ENCODE measurements around the gene HERC4. TPM values are rescaled to one million over a fixed set of nuclear protein-coding genes. Genes with fewer than 3 reads are reported as not detected.

The HERC4 gene
- total RNA-seq, 4 donors from 2014 or later: 54.5 to 82.4 (median 67.5) TPM

DNA sequence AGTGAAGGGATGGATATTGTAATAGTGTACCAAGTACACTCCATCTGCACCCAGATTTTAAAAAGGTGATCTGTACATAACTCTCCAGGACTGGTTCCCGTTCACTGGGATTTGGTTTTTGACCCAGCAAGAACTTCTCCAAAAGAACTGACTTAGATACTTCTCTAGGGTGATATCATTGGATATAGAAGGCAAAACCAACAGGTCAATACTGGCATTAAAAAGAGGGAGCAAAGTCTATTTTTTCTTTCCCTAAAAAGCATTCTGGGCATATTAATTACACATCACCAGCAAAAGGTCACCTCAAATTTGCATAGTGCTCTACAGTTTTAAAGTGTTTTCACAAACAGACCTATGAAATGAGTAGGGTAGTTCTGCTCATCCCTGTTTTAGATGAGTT, 37.8 kb upstream of the HERC4 start:
- 95 to 97% methylated on average over 1 of the region's 1 CpG for WGBS, 2 donors
- Histone ChIP-seq H3K4me3 (replicated peaks in 1 of 3) (no peak overlapping the region), H3K4me1 (no peaks in the 10 kb centered on the region), H3K27me3 (no peaks in the 10 kb centered on the region), H3K36me3 (no peaks in the 10 kb centered on the region), H3K9me3 (no peaks in the 10 kb centered on the region), H3K27ac (no peak overlapping the region)
- no peak for DNase-seq
- intact Hi-C loops (cut with DNase I): no loop called here
- TF ChIP-seq, protein P1, sequence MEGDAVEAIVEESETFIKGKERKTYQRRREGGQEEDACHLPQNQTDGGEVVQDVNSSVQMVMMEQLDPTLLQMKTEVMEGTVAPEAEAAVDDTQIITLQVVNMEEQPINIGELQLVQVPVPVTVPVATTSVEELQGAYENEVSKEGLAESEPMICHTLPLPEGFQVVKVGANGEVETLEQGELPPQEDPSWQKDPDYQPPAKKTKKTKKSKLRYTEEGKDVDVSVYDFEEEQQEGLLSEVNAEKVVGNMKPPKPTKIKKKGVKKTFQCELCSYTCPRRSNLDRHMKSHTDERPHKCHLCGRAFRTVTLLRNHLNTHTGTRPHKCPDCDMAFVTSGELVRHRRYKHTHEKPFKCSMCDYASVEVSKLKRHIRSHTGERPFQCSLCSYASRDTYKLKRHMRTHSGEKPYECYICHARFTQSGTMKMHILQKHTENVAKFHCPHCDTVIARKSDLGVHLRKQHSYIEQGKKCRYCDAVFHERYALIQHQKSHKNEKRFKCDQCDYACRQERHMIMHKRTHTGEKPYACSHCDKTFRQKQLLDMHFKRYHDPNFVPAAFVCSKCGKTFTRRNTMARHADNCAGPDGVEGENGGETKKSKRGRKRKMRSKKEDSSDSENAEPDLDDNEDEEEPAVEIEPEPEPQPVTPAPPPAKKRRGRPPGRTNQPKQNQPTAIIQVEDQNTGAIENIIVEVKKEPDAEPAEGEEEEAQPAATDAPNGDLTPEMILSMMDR (IDR thresholded peaks at IDR 0.05): no peak
- no peak for TF ChIP-seq POLR2A (IDR thresholded peaks at IDR 0.05)

- intact Hi-C loops (cut with DNase I): no loop called here
- 71 to 86% methylated on average over 2 of the region's 2 CpGs for WGBS, 2 donors
Observed at GRCh38 chr10:68111584-68111983, 36.5 kb upstream of the HERC4 start.

GRCh38 chr10:68110027-68110426, 34.9 kb upstream of the HERC4 start:
- WGBS, 2 donors: 73 to 77% methylated on average over 2 of the region's 2 CpGs
- no peak overlapping the region for H3K4me3 ChIP-seq (replicated peaks in 1 of 3)

More at GRCh38 chr10:68111584-68111983, 36.5 kb upstream of the HERC4 start:
- Histone ChIP-seq H3K9me3 (no peaks in the 10 kb centered on the region), H3K4me1 (no peaks in the 10 kb centered on the region), H3K27ac (no peak overlapping the region), H3K4me3 (replicated peaks in 1 of 3) (no peak overlapping the region), H3K27me3 (no peaks in the 10 kb centered on the region), H3K36me3 (no peaks in the 10 kb centered on the region)
- TF ChIP-seq, protein P1 (IDR thresholded peaks at IDR 0.05): no peak
- no peak for TF ChIP-seq POLR2A (IDR thresholded peaks at IDR 0.05)
- no peak for DNase-seq

DNA sequence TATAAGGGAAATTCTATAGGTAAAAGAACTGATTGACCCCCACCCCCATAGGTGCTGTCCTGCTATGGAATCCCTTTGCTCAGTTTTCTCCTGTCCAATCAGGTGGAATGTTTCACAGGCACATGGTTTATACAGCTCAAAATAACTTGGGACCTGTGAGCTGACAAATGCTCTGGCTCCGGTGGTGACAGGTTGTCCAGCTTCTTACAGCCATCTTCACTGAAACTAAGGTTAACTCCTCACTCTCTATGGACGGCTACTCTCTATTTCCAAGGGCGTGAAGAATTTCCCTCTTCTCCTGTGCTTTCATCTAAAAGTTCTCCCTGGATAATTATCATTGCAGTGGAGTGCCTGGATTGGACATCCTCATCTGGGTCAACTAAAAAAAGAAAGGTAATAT, 34.2 kb upstream of the HERC4 start, which contains the start of gene MYPN:
MYPN (plus strand) TSS at position 158 of the 400 bp plus-strand sequence. CDS start 11,951 bp downstream, outside the sequence.
- TF ChIP-seq, protein P1 (IDR thresholded peaks at IDR 0.05): no peak
- no peak for TF ChIP-seq POLR2A (IDR thresholded peaks at IDR 0.05)
- intact Hi-C loops (cut with DNase I): no loop called here
- H3K4me3 ChIP-seq (replicated peaks in 1 of 3): no peak within 1 kb of the TSS
- H3K27me3 ChIP-seq: no peaks in the 10 kb centered on the region
- no peak for DNase-seq
- H3K27ac ChIP-seq: no peak within 1 kb of the TSS
- no peaks in the 10 kb centered on the region for H3K36me3 ChIP-seq
- H3K9me3 ChIP-seq: no peaks in the 10 kb centered on the region
- WGBS, 2 donors: 47 to 60% methylated on average over 3 of the region's 3 CpGs
- H3K4me1 ChIP-seq: no peaks in the 10 kb centered on the region

More at GRCh38 chr10:68110027-68110426, 34.9 kb upstream of the HERC4 start:
- Histone ChIP-seq H3K27ac (no peak overlapping the region), H3K27me3 (no peaks in the 10 kb centered on the region), H3K36me3 (no peaks in the 10 kb centered on the region), H3K9me3 (no peaks in the 10 kb centered on the region), H3K4me1 (no peaks in the 10 kb centered on the region)
- intact Hi-C loops (cut with DNase I): no loop called here
- DNase-seq: no peak
- TF ChIP-seq, protein P1 (IDR thresholded peaks at IDR 0.05): no peak
- TF ChIP-seq POLR2A (IDR thresholded peaks at IDR 0.05): no peak

GRCh38 chr10:68108653-68109052, 33.6 kb upstream of the HERC4 start:
- no peak for TF ChIP-seq POLR2A (IDR thresholded peaks at IDR 0.05)
- TF ChIP-seq, protein P1 (IDR thresholded peaks at IDR 0.05): no peak
- Histone ChIP-seq H3K4me1 (no peaks in the 10 kb centered on the region), H3K27ac (no peak overlapping the region), H3K9me3 (no peaks in the 10 kb centered on the region), H3K27me3 (no peaks in the 10 kb centered on the region), H3K4me3 (replicated peaks in 1 of 3) (no peak overlapping the region), H3K36me3 (no peaks in the 10 kb centered on the region)
- DNase-seq: no peak
- intact Hi-C loops (cut with DNase I): no loop called here
- WGBS, 2 donors: 95 to 96% methylated on average over 11 of the region's 11 CpGs
